ENCODE measurements around the gene NDUFB4.

Gene NDUFB4

GRCh38 chr3:120596116-120596852 lies at the start of gene NDUFB4:
NDUFB4 (plus strand) TSS chr3:120596336; CDS start chr3:120596360, 24 bp downstream.
- TF ChIP-seq ZBTB7A (IDR thresholded peaks at IDR 0.05; ENCODE audit: low read depth) (peak; percentile 41; the same call in 1 of the 2 replicates), TCF12 (IDR thresholded peaks at IDR 0.05; ENCODE audit: low read depth) (no peak), TAF1 (IDR thresholded peaks at IDR 0.05; ENCODE audit: low read depth) (peak; percentile 62; the same call in 1 of the 2 replicates), RAD21 (IDR thresholded peaks at IDR 0.05; ENCODE audit: low read depth) (no peak), YY1 (IDR thresholded peaks at IDR 0.05; ENCODE audit: low read depth) (peak; percentile 75), REST (IDR thresholded peaks at IDR 0.05; ENCODE audit: low read depth) (no peak), TEAD4 (IDR thresholded peaks at IDR 0.05) (no peak)

GRCh38 chr3:120550546-120550945 lies 45.6 kb upstream of the NDUFB4 start:
- TF ChIP-seq USF1 (IDR thresholded peaks at IDR 0.05), result no peak
- TF ChIP-seq FOXM1 (IDR thresholded peaks at IDR 0.05; ENCODE audit: borderline replicate concordance, low read depth), result no peak
- no peak for TF ChIP-seq TAF1 (IDR thresholded peaks at IDR 0.05; ENCODE audit: low read depth)
- no peak for TF ChIP-seq TCF12 (IDR thresholded peaks at IDR 0.05; ENCODE audit: low read depth)
- no peak for TF ChIP-seq RAD21 (IDR thresholded peaks at IDR 0.05; ENCODE audit: low read depth)
- no peak for TF ChIP-seq CREB1 (IDR thresholded peaks at IDR 0.05; ENCODE audit: low read depth)
- TF ChIP-seq CEBPB (IDR thresholded peaks at IDR 0.05), result no peak
- no peak for TF ChIP-seq EP300 (IDR thresholded peaks at IDR 0.05; ENCODE audit: borderline replicate concordance)
- TF ChIP-seq REST (IDR thresholded peaks at IDR 0.05; ENCODE audit: low read depth), result no peak
- no peak for TF ChIP-seq YY1 (IDR thresholded peaks at IDR 0.05; ENCODE audit: low read depth)
- no peak for TF ChIP-seq ZBTB7A (IDR thresholded peaks at IDR 0.05; ENCODE audit: low read depth)
- TF ChIP-seq TEAD4 (IDR thresholded peaks at IDR 0.05), result no peak
- TF ChIP-seq NFIC (IDR thresholded peaks at IDR 0.05), result no peak
- no peak for TF ChIP-seq EGR1 (IDR thresholded peaks at IDR 0.05)

- TF ChIP-seq RAD21 (IDR thresholded peaks at IDR 0.05; ENCODE audit: low read depth), result no peak
- TF ChIP-seq REST (IDR thresholded peaks at IDR 0.05; ENCODE audit: low read depth), result no peak
These were observed 43.7 kb upstream of the NDUFB4 start for GRCh38 chr3:120552184-120553172.

GRCh38 chr3:120554812-120555606 lies 41.1 kb upstream of the NDUFB4 start:
- TF ChIP-seq RAD21 (IDR thresholded peaks at IDR 0.05; ENCODE audit: low read depth) (no peak), ZBTB7A (IDR thresholded peaks at IDR 0.05; ENCODE audit: low read depth) (no peak), CREB1 (IDR thresholded peaks at IDR 0.05; ENCODE audit: low read depth) (no peak), TEAD4 (IDR thresholded peaks at IDR 0.05) (no peak), EGR1 (IDR thresholded peaks at IDR 0.05) (no peak), EP300 (IDR thresholded peaks at IDR 0.05; ENCODE audit: borderline replicate concordance) (no peak), REST (IDR thresholded peaks at IDR 0.05; ENCODE audit: low read depth) (no peak), TCF12 (IDR thresholded peaks at IDR 0.05; ENCODE audit: low read depth) (no peak), TAF1 (IDR thresholded peaks at IDR 0.05; ENCODE audit: low read depth) (no peak), FOXM1 (IDR thresholded peaks at IDR 0.05; ENCODE audit: borderline replicate concordance, low read depth) (no peak), CEBPB (IDR thresholded peaks at IDR 0.05) (no peak), NFIC (IDR thresholded peaks at IDR 0.05) (no peak)
